Stimulated activated CD8-positive, alpha-beta memory T cell treated with anti-CD3 and anti-CD28 coated beads, Interleukin-4, amount 100 ng/mL, for 4 hours (primary cell): ENCODE results near the gene USP32.
"Not testable (repeated sequence)": the region's sequence is repeated elsewhere in the genome, so short reads cannot be mapped to it uniquely, and the experiment has no call there.

Experiments
- DNase-seq, 2 donors: peaks; one replicate each; pipeline ENCODE4 v3.0.0-alpha.2; 2020; ENCODE audit warnings: low read depth in 2 of 2, low spot score in 1 of 2

The USP32 gene

GRCh38 chr17:60186372-60186771 is 205.6 kb downstream of the USP32 start:
- DNase-seq, result not testable (repeated sequence)

DNA sequence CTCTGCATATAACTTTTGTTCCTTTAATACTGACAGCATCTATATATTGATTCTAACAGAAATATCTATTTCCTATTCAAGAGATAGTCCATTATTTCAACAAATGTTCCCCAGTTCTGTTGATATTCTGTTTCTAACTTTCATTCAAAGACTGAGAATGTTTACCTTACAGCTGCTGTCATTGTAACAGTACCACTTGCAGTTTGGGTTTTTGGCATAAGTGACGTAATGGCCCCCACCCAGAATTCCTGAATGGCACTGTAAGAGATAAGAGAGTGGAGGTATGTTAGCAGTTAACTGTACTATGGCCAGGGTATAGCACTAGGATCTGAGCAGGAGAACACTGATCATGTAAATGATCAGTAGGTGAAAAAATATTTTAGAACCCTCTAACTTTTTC is 211.6 kb downstream of the USP32 start:
- DNase-seq, result not testable (repeated sequence)

DNA sequence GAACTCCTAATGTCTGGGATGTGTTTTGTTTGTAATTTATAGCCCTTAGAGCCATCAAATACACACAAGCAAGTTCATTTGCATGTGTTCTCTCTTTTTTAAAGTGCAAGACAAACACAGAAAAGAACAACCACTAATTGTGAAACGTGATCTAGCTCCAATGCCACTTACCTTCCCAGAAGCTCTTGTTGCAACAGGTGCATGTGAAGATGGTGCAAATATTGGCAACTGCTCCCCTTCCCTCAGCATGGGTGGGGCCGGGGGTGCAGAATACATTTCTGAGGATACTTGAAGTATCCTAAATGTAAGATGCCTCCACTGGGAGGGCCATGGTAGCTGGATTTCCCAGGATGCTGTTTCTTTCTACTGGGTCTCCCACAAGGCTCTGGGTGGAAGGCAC is 213.8 kb downstream of the USP32 start:
- not testable (repeated sequence) for DNase-seq

GRCh38 chr17:60176763-60177162 is 215.2 kb downstream of the USP32 start:
- not testable (repeated sequence) for DNase-seq

DNA sequence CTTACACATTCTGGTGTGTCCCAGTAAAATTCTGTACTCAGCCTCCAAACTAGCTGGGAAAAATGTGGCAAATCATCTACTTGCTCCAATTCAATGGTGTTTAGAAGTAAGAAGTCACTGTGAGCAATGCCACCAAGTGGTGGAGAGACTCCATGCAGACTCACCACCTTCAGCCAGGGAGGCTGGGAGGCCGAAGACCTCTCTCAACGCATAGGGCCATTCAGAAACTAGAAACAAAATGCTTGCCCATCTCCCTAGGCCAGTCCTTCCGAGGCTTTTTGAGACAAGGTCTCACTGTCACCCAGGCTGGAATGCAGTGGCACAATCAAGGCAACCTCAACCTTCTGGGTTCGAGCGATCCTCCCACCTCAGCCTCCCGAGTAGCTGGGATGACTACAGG is 217.2 kb downstream of the USP32 start:
- not testable (repeated sequence) for DNase-seq

DNA sequence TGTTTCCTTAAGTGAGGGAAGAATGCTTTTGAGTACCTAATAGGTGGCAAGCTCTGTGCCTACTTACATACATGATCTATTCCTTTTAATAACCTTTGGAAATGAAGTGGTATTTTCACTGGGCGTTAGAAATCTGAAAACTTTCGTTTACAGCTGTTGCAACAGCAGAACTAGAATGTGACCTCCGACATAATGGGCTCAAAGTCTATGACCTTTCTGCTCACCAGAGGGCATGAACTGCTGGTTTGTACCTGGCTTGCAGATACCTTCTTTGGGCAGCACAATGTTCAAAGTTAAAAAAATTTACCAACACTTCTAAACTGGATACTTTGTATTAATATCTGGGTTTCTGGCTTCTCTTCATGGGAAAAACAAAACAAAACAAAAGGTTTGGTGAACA is 217.9 kb downstream of the USP32 start:
- no peak for DNase-seq

- DNase-seq, result no peak
Observed at GRCh38 chr17:60173304-60173819, 218.6 kb downstream of the USP32 start.

DNA sequence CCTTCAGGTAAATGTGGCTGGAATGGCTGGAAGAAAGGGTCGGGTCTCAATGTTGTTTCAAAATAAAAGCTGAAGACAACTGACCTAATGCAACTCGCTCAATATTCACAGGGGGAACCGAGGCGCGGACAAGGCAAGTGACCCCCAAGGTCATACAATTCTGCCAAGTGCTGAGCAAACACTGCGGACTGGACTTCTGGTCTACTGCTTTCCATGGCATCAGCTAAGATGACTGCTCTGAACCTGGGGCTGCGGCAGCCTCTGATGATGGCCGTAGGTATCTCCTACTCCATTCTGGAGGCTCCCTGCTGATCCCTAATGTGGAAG is 220.2 kb downstream of the USP32 start:
- DNase-seq, result no peak

DNA sequence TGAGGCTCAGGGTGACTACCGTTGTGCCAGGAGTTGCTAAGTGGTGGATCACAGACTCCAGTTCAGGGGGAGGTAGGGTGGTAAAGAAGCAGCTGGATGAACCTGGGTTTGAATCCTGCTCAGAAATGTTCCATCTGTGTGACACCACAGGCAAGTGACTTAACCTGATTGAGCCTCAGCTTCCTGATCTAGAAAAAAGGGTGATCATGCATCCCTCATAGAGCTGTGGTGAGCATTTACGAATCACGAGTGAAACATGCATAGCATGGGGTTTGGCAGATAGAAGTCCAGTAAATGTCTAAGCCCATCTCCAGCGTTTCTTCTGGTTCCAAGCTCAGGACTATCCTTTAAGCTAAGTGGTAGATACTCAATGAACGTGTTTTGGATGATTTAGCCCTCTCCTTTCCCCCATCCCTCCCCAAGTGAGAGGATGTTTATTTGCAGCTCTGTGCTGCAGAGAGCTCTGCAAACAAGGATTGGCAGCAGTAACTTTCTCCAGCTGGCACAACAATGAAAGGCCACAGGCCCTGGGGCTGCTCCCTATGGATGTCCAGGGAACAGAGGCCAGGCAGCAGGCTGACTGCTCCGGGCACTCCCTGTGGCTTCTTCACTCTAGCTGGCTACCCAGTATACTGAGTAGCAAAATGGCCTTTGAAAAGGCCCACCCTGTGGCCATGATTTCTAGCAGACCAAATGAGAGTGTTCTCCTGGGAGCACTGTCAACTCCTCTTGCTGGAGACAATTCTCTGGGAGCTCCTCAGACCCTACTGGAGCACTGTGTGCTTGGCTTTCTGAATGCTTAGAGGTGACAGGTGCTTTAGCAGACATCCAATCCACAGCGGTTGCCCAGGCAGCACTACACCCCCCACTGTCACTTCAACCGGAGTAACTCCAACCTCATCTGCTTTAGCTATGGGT is 220.8 kb downstream of the USP32 start:
- no peak for DNase-seq

DNA sequence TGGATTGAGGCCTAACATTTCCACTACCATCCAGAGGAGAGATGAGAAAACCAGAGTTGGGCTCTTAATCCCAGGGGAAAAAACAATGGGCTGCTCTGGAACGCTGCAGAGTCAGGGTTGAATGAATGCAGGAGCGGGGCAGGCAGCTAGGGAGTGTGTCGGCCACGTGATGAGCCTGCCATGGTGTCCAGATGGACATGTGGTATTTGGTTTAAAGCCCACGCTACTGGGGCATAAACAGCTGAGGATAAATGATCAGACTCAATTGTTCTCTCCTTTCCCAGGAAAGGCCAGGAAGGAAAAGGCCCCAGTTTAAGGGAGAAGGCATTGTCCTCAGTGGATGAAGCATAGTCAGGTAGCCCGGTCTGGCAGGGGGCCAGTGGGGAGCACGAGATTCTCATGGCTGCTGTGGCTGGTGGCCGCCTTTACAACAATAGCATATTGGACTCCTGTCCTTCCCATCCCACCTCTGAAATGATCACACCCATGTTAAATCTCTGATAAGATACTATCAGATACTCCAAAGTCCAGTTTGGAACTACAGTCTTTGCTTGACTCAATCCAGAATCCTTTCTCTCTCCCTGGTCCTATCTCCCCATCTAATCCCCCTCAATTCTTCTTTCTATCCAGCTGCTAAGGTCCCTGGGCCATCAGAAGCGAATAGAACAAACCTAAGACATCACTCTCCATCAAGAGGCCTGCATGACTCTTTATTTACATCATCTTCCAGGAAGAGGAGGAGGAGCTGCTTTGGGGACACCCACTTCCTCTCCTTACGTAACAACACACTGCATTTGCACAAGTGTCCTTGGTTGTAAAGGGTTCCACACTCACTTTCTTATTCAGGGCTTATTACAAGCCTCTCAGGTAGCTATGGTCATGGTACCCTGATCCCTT is 221.8 kb downstream of the USP32 start:
- no peak for DNase-seq

- DNase-seq, result no peak
Observed at GRCh38 chr17:60168654-60169053, 223.3 kb downstream of the USP32 start.

DNA sequence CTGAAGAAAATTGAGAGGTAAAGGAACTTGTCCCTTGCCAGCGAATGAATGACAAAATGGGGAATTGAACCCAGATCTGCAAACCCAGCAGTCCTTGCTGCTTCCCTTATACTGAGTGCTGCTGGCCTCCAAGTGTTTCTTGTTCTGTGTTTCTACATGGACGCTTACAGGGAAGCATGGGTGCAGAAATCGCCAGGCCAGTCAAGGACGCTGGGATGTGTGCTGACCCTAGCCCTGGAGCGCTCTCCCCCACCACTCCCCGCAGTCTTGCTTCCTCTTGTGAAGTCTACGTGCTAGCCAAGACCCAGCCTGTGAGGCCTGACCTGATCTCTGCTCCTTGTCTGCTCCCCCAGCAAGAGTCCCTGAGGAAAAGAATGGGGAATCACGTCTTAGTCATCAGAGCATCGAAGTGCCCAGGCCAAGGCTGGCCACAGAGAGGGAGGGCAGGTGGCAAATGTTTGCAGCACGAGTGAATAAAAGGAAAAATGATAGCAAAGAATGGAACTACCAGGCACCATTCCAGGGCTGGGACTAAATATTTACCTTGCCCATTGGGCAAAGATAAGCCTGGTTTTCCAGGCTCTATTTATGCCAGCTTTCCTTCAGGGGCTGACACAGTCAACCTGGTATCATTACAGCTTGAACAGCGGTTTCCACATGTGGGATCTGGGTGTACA is 224.7 kb downstream of the USP32 start:
- no peak for DNase-seq

DNA sequence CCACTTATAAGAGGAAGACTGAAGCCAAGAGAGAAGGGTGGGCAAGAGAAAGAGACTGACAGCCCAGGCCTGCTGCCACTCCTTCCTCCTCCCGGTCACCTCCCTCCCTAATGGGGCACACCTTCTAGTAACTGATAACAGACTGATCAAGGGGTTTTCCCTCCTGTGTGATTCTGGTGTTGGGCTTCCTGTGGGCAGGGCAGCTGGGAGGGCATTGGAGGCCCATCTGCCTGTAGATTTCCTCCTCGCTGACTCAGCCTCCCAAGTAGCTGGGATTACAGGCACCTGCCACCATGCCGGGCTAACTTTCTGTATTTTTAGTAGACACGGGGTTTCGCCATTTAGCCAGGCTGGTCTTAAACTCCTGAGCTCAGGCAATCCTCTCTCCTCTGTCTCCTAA is 226.0 kb downstream of the USP32 start:
- no peak for DNase-seq

- no peak for DNase-seq
Observed at GRCh38 chr17:60165223-60165622, 226.7 kb downstream of the USP32 start.

DNA sequence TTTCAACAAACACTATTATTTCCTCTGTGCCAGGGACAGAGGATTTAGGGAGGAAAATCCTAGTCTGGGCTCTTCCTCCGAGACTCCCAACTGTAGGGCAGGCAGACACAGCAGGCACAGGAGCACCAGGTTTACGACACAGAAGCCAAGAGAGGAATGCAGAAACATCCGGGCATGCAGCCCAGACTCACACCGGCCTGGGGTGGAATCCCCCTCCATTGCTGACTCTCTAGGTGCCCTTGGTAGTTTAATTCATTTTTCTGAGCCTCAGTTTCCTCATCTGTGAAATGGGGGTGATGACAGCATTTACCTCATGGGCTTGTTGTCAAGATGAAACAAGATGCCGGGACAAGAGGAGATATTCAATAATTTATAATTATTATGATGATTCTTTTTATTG is 227.2 kb downstream of the USP32 start:
- DNase-seq, result no peak

GRCh38 chr17:60164164-60164563 is 227.8 kb downstream of the USP32 start:
- no peak for DNase-seq

DNA sequence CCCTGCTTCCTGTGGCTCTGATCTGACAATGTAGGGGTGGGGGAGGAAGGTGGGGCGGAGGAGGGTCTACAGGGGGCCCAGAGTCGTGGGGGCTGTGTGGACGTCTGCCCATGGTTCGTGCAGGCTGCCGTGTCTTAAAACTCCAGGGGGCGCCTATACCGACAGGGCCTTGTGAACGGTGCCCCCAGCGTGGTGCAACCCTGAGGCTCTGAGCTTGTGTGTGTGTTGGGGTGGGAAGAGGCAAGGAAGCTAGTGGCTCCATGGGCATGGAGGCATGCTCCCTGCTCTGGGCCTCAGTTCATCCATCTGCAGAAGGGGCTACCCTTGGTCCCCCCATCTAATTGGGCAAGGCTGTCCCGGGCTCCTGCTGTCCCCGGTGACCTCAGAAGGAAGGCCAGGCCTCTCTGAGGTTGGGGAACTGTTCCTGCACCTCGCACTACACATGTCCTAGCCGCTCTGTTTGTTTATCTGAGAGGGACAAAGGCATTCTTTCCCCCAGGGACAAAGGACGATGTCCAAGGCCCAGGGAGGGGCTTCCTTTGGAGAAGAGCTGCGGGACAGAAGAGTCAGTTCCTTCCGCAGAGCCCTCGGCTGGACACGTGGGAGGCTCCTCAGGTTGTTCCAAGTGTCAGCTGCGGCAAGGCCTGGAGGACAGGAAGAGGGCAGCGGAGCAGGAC is 228.7 kb downstream of the USP32 start:
- DNase-seq, result no peak

DNA sequence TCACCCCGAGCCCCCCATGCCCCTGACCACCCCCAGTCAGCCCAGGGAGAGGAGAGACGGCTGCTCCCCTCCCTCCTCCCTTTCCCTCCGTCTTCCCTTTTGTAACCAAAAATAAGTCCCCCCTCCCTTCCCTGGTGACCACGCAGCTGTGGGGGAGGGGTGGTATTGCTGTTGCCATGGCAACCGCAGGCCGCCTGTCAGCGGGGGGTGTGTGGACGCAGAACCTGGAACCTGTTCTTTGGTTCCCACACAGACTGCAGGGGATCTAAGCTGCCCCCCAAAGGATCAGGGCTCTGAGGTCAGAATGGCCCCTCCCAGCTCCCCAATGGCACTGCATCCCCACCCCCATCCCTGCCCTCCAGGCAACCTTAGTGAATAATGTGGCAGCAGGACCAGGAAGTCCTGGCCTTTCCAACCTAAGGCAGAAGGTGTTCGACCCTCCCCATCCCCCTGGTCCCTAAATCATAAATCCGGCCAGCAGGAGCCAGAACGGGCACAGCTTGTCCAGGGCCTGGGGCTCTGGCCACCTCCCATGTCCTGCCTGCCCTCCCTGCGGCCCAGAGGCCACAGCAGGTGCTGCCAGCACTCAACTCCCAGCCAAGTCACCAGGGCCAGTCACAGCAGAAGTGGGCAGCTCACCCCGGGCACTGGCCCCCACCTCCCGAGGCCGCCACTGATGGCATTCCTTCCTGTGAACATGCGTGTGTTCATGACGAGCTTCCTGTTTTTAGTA is 230.2 kb downstream of the USP32 start:
- no peak for DNase-seq

- no peak for DNase-seq
Observed at GRCh38 chr17:60160829-60161501, 231.0 kb downstream of the USP32 start.

DNA sequence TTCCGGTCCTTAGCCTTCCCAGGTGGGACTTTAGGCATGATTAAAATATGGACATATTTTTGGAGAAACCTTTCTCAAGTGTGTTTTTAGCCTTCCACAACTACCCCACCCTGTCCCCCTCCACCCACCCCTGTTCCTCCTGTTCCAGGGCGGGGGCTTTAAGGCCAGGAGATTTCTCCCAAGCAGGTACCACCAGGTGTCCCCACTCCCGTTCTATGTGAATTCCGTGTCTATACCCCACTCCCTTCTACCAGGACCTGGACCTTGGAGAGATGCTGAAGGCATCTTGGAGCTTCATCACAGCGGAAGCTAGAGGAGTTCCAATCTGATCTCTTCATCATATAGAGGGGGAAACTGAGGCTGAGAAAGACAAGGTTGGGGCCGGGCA is 232.5 kb downstream of the USP32 start:
- DNase-seq, result no peak
